Brain microvascular endothelial cell (primary cell): ENCODE data around the gene KCNQ1OT1.

Experiments
- DNase-seq: peaks from one replicate; pipeline ENCODE4 v3.0.0-alpha.2; 2020
- H3K27ac ChIP-seq: fragments of 250-450 bp; sonication (Bioruptor Pico); 2 replicates; pipeline ENCODE4 v1.5.1; 2020; ENCODE audit warnings: mild to moderate bottlenecking, moderate library complexity
- H3K27me3 ChIP-seq: fragments of 250-450 bp; sonication (Bioruptor Pico); replicated peaks from 2 replicates; pipeline ENCODE4 v1.5.1; 2020; ENCODE audit warnings: mild to moderate bottlenecking
- H3K36me3 ChIP-seq: fragments of 250-450 bp; sonication (Bioruptor Pico); replicated peaks from 2 replicates; pipeline ENCODE4 v1.5.1; 2020; ENCODE audit warnings: mild to moderate bottlenecking
- H3K4me3 ChIP-seq: 2 replicates; pipeline ENCODE4 v1.5.1; 2011; ENCODE audit warnings: low read depth, mild to moderate bottlenecking, control low read depth, low read length, moderate library complexity
- in situ Hi-C: cut with HindIII; loops from 2 replicates; pipeline ENCODE4 v1.10.0; 2017; ENCODE audit warnings: low sequenced_read_pairs, low pct_ligation_motif_present
- TF ChIP-seq, protein P1 (sequence below): IDR thresholded peaks from 2 replicates; pipeline ENCODE4 v1.5.1; 2011; ENCODE audit warnings: low read depth, mild to moderate bottlenecking, moderate library complexity, low read length, control low read depth, inconsistent platforms; ENCODE audit errors: missing control alignments

The KCNQ1OT1 gene

DNA sequence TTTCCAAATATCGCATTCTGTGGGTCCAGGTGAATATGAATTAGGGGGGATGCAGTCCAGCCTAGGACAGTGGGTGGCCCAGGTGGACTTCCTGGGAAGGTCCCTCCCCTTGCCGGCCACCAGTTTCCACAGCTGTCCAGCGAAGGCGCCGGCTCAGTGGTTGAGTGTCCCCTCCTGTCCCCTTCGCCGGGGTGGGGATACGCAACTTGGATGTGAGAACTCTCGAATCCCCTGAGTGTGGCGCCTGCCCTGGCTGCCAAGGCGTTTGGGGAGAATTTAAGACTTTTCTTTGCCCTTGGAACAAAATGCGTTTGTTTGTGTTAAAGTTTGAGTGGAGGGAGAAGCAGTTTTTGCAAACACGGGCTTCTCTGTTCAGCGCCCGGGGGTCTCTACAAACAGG is 123.7 kb downstream of the KCNQ1OT1 start:
- TF ChIP-seq, protein P1, sequence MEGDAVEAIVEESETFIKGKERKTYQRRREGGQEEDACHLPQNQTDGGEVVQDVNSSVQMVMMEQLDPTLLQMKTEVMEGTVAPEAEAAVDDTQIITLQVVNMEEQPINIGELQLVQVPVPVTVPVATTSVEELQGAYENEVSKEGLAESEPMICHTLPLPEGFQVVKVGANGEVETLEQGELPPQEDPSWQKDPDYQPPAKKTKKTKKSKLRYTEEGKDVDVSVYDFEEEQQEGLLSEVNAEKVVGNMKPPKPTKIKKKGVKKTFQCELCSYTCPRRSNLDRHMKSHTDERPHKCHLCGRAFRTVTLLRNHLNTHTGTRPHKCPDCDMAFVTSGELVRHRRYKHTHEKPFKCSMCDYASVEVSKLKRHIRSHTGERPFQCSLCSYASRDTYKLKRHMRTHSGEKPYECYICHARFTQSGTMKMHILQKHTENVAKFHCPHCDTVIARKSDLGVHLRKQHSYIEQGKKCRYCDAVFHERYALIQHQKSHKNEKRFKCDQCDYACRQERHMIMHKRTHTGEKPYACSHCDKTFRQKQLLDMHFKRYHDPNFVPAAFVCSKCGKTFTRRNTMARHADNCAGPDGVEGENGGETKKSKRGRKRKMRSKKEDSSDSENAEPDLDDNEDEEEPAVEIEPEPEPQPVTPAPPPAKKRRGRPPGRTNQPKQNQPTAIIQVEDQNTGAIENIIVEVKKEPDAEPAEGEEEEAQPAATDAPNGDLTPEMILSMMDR: no peak
- H3K36me3 ChIP-seq: no peaks in the 10 kb centered on the region
- H3K27me3 ChIP-seq: no peaks in the 10 kb centered on the region
- no peak for DNase-seq
- no peak overlapping the region for H3K27ac ChIP-seq
- H3K4me3 ChIP-seq: no peak overlapping the region
- in situ Hi-C loops: no loop called here

DNA sequence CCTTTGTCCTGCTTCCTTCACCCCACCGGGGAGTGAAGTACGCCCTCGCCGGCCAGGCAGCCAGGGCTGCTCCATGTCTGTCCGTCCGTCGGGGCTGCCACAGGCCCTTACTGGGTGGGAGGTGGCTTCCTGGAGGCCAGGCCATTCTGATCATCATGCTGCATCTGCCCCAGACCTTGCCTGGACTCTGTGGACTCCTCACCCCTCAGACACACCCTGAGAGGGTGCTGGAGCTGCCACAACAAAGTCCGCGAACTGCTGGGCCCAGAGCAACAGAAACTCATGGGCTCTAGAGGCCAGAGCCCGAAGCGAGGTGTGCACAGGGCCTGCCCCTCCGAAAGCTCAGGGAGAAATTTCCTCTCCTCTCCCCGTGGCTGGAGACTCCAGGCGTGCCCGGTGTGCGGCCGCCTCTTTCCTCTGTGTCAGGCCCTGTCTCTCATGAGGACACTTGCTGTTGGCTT is 124.2 kb downstream of the KCNQ1OT1 start:
- Histone ChIP-seq H3K4me3 (no peak overlapping the region), H3K36me3 (no peaks in the 10 kb centered on the region), H3K27ac (no peak overlapping the region), H3K27me3 (no peaks in the 10 kb centered on the region)
- TF ChIP-seq, protein P1: no peak
- no peak for DNase-seq
- in situ Hi-C loops: no loop called here

DNA sequence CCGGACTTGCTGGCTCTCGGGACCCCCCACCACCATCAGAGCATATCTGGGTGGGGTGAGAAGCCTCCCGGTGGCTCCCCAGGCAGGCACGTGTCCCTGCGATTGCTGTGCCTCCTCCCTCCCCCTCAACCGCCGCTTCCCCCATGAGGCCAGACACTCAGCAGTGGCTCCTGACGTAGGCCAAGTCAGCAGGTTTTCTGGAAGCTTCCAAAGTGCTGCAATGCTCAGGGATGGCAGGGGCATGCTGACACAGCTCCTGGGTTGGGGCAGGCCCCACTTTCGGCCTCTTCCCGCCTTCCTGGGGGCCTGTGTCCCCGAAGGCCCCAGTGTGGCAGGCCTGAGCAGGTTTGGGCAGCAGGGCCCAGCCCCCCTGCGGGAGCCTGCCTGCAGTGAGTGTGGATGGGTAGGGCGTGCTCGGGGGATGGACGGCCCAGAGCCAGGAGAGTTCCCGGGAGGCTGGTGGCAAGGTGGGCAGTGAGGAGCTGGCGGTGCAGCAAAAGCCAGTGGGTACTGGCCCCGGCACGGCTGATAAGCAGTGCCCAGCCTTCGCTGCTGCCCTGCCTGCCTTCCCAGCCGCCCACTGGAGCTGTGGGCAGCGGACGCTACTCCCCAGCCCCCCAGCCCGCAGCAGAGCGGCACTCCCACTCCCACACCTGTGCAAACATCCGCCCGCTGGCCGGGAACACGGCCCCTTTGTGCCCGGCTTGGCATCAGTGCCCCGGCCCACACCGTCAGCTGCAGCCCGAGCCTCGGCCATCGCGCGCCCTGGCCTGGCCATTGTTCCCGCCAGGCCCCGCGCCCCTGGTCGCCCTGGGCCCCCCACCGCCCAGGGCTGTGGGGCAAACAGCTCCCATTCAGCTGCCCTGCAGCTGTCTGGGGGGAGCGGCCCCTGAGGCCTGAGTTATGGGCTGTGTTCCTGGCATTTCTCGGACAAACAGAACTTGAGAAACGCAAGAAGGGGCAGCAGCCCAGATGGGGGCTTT is 125.0 kb downstream of the KCNQ1OT1 start:
- H3K4me3 ChIP-seq: no peak overlapping the region
- H3K36me3 ChIP-seq: no peaks in the 10 kb centered on the region
- TF ChIP-seq, protein P1: no peak
- H3K27me3 ChIP-seq: no peaks in the 10 kb centered on the region
- in situ Hi-C loops: no loop called here
- no peak overlapping the region for H3K27ac ChIP-seq
- DNase-seq: no peak

DNA sequence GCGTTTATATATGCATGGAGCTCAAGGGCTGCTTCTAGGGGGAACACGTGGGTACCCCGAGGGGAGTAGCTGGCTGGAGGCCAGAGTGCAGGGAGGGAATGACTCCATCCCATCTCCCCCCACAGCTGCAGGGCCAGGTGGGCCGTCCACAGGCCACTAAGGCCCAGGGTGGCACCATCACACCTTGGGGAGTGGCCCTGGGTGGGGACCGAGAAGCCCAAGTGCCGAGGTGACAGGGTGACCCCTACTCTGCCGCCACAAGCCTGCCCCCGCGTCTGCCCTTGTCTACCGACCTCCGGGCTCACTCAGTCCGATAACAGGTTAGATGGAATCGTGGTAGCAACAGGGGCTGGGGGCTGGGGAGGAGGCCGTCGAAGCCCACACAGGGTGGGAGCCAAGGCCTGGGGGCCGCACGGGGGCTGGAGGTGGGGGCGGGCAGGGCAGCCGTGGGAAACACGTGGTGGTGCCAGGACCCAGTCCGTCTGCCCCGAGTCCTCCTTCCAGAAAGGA is 125.7 kb downstream of the KCNQ1OT1 start:
- DNase-seq: no peak
- H3K27ac ChIP-seq: no peak overlapping the region
- in situ Hi-C loops: no loop called here
- no peak overlapping the region for H3K4me3 ChIP-seq
- H3K36me3 ChIP-seq: no peaks in the 10 kb centered on the region
- TF ChIP-seq, protein P1: no peak
- H3K27me3 ChIP-seq: no peaks in the 10 kb centered on the region

DNA sequence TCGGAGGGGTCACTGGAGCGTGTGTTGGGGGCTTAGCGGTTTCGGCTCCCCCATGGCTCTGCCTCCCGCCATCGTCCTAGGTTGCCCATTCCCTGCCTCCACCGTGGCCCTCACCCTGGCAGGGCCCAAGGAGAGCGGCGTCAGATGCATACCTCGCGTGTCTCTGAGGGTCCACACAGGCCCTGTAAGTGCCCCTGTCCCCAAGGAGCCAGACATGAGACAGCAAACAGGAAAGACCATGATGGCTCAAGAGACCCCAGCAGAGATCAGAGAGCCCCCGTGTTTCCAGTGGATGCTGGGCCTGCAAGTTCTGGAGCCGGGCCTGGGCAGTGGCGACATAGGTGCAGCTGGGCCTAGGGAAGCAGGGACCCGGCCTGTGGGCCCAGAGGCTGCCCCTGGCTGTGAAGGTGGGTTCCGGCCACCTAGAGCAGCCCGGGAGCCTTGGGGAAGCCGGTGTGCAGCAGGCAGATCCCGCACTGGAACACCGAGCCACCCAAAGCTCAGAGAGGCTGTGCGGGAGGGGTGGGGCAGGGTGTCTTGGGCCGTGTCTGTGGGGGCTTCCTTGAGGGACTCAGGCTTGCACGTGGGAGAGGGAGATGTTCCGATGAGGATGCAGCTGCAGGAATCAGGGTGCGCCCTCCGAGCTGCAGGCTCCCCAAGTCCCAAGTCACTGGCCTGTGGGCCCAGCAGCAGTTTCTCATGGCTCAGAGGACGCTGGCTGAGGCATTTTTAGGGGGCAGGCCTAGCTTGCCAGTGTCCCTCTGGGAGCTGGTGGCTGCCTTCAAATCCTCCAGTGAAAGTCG is 126.4 kb downstream of the KCNQ1OT1 start:
- TF ChIP-seq, protein P1: no peak
- H3K27me3 ChIP-seq: no peaks in the 10 kb centered on the region
- H3K27ac ChIP-seq: no peak overlapping the region
- H3K4me3 ChIP-seq: no peak overlapping the region
- in situ Hi-C loops: no loop called here
- DNase-seq: no peak
- H3K36me3 ChIP-seq: no peaks in the 10 kb centered on the region
